NB4 (cell line): ENCODE measurements around the gene TSHR.

Source experiments
- DNase-seq: peaks from one replicate; pipeline ENCODE4 v3.0.0; 2010; ENCODE audit warnings: low read depth
- H3K4me3 ChIP-seq: one replicate; pipeline ENCODE4 v1.5.1; 2011; ENCODE audit warnings: mild to moderate bottlenecking, low read depth, low read length, moderate library complexity
- MYC ChIP-seq: IDR thresholded peaks from 2 replicates; pipeline ENCODE4 v1.6.1; 2011; ENCODE audit warnings: low read depth, low read length
- POLR2A ChIP-seq: IDR thresholded peaks from 2 replicates; pipeline ENCODE4 v1.6.1; 2011; ENCODE audit warnings: mild to moderate bottlenecking; ENCODE audit not compliant: insufficient read length; ENCODE audit errors: extremely low read depth
- TF ChIP-seq, protein P1 (sequence below): IDR thresholded peaks from 2 replicates; pipeline ENCODE4 v1.6.1; 2011; ENCODE audit warnings: low read depth, low read length
- TF ChIP-seq, protein P2 (sequence below): IDR thresholded peaks from one replicate; pipeline ENCODE4 v1.5.1; 2012; ENCODE audit warnings: low read depth, low read length

The TSHR gene

GRCh38 chr14:81122326-81122725, 166.9 kb downstream of the TSHR start:
- no peak for DNase-seq
- TF ChIP-seq, protein P1, sequence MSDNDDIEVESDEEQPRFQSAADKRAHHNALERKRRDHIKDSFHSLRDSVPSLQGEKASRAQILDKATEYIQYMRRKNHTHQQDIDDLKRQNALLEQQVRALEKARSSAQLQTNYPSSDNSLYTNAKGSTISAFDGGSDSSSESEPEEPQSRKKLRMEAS: no peak
- TF ChIP-seq MYC (no peak), POLR2A (no peak)
- TF ChIP-seq, protein P2, sequence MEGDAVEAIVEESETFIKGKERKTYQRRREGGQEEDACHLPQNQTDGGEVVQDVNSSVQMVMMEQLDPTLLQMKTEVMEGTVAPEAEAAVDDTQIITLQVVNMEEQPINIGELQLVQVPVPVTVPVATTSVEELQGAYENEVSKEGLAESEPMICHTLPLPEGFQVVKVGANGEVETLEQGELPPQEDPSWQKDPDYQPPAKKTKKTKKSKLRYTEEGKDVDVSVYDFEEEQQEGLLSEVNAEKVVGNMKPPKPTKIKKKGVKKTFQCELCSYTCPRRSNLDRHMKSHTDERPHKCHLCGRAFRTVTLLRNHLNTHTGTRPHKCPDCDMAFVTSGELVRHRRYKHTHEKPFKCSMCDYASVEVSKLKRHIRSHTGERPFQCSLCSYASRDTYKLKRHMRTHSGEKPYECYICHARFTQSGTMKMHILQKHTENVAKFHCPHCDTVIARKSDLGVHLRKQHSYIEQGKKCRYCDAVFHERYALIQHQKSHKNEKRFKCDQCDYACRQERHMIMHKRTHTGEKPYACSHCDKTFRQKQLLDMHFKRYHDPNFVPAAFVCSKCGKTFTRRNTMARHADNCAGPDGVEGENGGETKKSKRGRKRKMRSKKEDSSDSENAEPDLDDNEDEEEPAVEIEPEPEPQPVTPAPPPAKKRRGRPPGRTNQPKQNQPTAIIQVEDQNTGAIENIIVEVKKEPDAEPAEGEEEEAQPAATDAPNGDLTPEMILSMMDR: no peak
- H3K4me3 ChIP-seq: no peak overlapping the region

DNA sequence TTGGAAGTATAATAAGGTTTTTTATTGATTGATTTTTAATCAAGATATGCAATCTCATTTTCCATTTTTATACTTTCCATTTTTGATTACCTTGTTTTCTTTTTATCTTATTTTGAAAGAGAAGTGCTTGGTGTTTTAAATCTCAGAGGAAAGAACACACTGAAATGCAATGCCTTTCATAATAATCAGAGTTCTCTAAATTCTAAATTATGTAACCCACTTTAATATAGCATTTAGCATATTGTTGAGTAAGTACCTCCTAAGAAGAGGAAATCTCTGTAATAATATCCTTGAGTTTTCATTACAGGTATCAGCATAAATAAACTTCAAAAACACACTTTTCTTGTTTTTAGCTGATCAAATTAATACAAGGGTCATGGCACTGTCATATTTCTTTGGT, 168.4 kb downstream of the TSHR start:
- DNase-seq: no peak
- no peak overlapping the region for H3K4me3 ChIP-seq
- no peak for TF ChIP-seq POLR2A
- TF ChIP-seq, protein P1: no peak
- TF ChIP-seq, protein P2: no peak
- TF ChIP-seq MYC: no peak

DNA sequence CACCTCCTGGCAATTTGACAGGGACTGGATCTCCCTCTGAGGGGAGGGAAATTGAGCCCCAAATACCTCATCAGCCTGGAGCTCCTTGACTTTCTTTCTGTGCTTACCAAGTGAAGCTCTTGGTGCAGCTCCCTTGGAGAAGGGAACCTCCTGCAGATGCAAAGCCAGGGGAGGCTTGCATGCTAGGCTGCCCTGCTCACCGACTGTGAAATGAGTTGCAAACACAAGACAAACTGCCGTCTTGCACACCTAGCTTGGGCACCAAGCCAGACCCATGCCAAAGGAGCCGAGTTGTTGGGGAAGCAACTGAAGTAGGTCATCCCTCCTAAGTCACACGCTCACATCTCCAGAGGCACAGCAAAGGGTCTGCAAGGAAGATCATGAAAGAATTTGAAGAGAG, 170.1 kb downstream of the TSHR start:
- TF ChIP-seq MYC: no peak
- TF ChIP-seq, protein P1: no peak
- no peak for TF ChIP-seq POLR2A
- TF ChIP-seq, protein P2: no peak
- no peak for DNase-seq
- no peak overlapping the region for H3K4me3 ChIP-seq

DNA sequence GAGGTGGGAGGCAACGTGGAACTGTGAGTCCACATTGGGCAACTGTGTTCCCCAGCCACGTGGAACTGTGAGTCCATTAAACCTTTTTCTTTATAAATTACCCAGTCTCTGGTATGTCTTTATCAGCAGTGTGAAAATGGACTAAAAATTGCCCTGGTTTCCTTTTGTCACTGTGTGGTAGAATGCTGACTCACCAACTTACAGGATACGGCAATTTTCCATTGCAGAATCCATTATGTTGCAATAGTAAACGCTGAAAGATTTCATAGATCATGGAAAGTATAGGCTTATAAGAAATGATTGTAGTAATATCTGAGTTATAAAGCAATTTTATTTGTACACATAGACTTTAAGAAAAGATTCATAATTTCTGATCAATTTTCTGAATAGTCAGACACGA, 172.4 kb downstream of the TSHR start:
- TF ChIP-seq POLR2A (no peak), MYC (no peak)
- TF ChIP-seq, protein P1: no peak
- TF ChIP-seq, protein P2: no peak
- DNase-seq: peak; percentile 37

GRCh38 chr14:81129242-81129641, 173.8 kb downstream of the TSHR start:
- DNase-seq: no peak
- no peak overlapping the region for H3K4me3 ChIP-seq
- TF ChIP-seq MYC (no peak), POLR2A (no peak)
- TF ChIP-seq, protein P1: no peak
- TF ChIP-seq, protein P2: no peak

More for the DNA sequence above, 172.4 kb downstream of the TSHR start:
- no peak overlapping the region for H3K4me3 ChIP-seq
